WTC11 (cell line): ENCODE measurements around the gene BSN.

Source experiments
- CBFB ChIP-seq: sonication (generic); formaldehyde crosslinking; IDR thresholded peaks from 2 replicates; pipeline ENCODE4 v1.8.1; 2022; ENCODE audit warnings: mild to moderate bottlenecking, low read depth, missing genetic modification reagents
- MXD4 ChIP-seq: fragments of 250-450 bp; sonication (Bioruptor Pico); IDR thresholded peaks from 2 replicates; pipeline ENCODE4 v1.8.0; 2021; ENCODE audit warnings: mild to moderate bottlenecking, moderate library complexity, borderline replicate concordance
- NR3C1 ChIP-seq: sonication (generic); formaldehyde crosslinking; conservative IDR thresholded peaks from 2 replicates; pipeline ENCODE4 v1.8.1; 2023; ENCODE audit warnings: low read depth, mild to moderate bottlenecking, missing genetic modification reagents
- ZNF219 ChIP-seq: sonication (generic); formaldehyde crosslinking; IDR thresholded peaks from 2 replicates; pipeline ENCODE4 v1.8.0; 2023; ENCODE audit warnings: missing genetic modification reagents, mild to moderate bottlenecking, borderline replicate concordance
- ZNF232 ChIP-seq: sonication (generic); formaldehyde crosslinking; IDR thresholded peaks from 2 replicates; pipeline ENCODE4 v1.8.0; 2022; ENCODE audit warnings: mild to moderate bottlenecking, missing genetic modification reagents
- TF ChIP-seq, protein P1 (sequence below): fragments of 200-600 bp; IDR thresholded peaks from 2 replicates; pipeline ENCODE4 v1.8.0; 2022; ENCODE audit warnings: antibody characterized with exemption
- TF ChIP-seq, protein P2 (sequence below): fragments of 250-450 bp; sonication (Bioruptor Pico); IDR thresholded peaks from 2 replicates; pipeline ENCODE4 v1.9.0; 2021; ENCODE audit warnings: moderate library complexity, mild to moderate bottlenecking, inconsistent platforms, borderline replicate concordance

DNA sequence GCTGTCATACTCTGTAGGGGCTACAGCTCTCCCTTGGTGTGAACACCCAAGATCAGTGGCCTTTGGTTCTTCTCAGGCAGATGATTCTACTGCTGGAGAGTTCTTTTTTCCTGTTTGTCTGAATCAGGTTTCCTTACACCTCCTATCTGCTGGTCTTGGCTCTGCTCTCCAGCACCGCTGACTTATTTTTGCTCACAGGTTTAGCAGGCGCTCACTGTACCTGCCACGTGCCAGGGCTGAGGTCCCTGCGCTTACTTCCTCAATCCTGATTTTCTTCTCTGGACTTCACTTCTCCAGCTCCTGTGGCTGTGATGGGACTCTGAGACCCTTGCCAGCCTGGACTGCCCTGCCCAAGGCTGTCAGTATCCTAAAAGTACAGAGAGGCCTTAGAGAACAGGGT lies 9.5 kb downstream of the BSN start:
- TF ChIP-seq MXD4 (CRISPR knock-in tag) (no peak), CBFB (no peak), NR3C1 (CRISPR knock-in tag) (no peak), ZNF232 (CRISPR knock-in tag) (no peak), ZNF219 (CRISPR knock-in tag) (no peak)
- TF ChIP-seq, protein P1, sequence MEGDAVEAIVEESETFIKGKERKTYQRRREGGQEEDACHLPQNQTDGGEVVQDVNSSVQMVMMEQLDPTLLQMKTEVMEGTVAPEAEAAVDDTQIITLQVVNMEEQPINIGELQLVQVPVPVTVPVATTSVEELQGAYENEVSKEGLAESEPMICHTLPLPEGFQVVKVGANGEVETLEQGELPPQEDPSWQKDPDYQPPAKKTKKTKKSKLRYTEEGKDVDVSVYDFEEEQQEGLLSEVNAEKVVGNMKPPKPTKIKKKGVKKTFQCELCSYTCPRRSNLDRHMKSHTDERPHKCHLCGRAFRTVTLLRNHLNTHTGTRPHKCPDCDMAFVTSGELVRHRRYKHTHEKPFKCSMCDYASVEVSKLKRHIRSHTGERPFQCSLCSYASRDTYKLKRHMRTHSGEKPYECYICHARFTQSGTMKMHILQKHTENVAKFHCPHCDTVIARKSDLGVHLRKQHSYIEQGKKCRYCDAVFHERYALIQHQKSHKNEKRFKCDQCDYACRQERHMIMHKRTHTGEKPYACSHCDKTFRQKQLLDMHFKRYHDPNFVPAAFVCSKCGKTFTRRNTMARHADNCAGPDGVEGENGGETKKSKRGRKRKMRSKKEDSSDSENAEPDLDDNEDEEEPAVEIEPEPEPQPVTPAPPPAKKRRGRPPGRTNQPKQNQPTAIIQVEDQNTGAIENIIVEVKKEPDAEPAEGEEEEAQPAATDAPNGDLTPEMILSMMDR, result no peak
- TF ChIP-seq, protein P2, sequence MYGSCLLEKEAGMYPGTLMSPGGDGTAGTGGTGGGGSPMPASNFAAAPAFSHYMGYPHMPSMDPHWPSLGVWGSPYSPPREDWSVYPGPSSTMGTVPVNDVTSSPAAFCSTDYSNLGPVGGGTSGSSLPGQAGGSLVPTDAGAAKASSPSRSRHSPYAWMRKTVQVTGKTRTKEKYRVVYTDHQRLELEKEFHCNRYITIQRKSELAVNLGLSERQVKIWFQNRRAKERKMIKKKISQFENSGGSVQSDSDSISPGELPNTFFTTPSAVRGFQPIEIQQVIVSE (CRISPR knock-in tag), result no peak
